HCT116 (cell line): ENCODE results near the gene ST3GAL3. TPM values are rescaled to one million over a fixed set of nuclear protein-coding genes. Genes with fewer than 3 reads are reported as not detected.

Source experiments
- ATAC-seq: fragments of 200-7000 bp; cut with Tn5 transposase; 2 replicates; pipeline ENCODE4 v1.9.1; 2020; ENCODE audit warnings: mild to moderate bottlenecking, moderate library complexity
- BruUV-seq: library from RNA; stranded (reverse); fragments of 400-500 nt; replicated peaks from 2 replicates; lab custom pipeline; 2021; lab: Mats Ljungman, UMichigan
- CTCF ChIA-PET: fragments of 300-600 bp; sonication (Branson Sonifier 250); formaldehyde crosslinking; loops from one replicate; lab custom pipeline; 2021; ENCODE audit warnings: antibody characterized with exemption; lab: Charles Lee
- POLR2A ChIA-PET: fragments of 300-600, 350-600 bp; sonication (Branson Sonifier 250); formaldehyde crosslinking; loops from one replicate; lab custom pipeline; 2021; ENCODE audit warnings: antibody characterized with exemption; lab: Charles Lee
- RAD21 ChIA-PET, 2 experiments: fragments of 300-600 bp; sonication (Branson Sonifier 250); formaldehyde crosslinking; loops; one replicate each; lab custom pipeline; 2023; ENCODE audit warnings: low total read pairs in 2 of 2; ENCODE audit not compliant: uncharacterized antibody in 2 of 2, unreplicated experiment in 2 of 2, low non-redundant PET in 1 of 2; lab: Charles Lee
- DNase-seq: peaks from one replicate; pipeline ENCODE4 v3.0.0-alpha.2; 2010; ENCODE audit warnings: low read depth, low spot score
- H2AFZ ChIP-seq: fragments of 200-600 bp; shearing (Covaris generic), sonication (generic); 2 replicates; pipeline ENCODE4 v1.6.1; 2017; ENCODE audit warnings: low read depth, mixed run types, mixed read lengths, antibody characterized with exemption, low read length; ENCODE audit not compliant: poor library complexity, severe bottlenecking
- H3K27ac ChIP-seq: 2 replicates; pipeline ENCODE4 v1.5.1; 2012; ENCODE audit warnings: low read depth, low read length
- H3K27me3 ChIP-seq: fragments of 200-600 bp; sonication (generic); 2 replicates; pipeline ENCODE4 v1.6.1; 2016; ENCODE audit warnings: mixed run types, low read length, mixed read lengths; ENCODE audit not compliant: insufficient read depth
- H3K36me3 ChIP-seq, 2 experiments: fragments of 200-500 bp in 1 of 2; fragments of 200-600 bp in 1 of 2; sonication (Bioruptor generic) in 1 of 2; sonication (generic) in 1 of 2; 2 replicates each; pipeline versions ENCODE4 v1.5.1 to v1.6.1; 2014 to 2016; ENCODE audit warnings: low read length in 2 of 2, inconsistent platforms in 1 of 2, mixed read lengths in 1 of 2, mixed run types in 1 of 2; ENCODE audit not compliant: insufficient read depth in 2 of 2, control insufficient read depth in 1 of 2
- H3K4me1 ChIP-seq, 2 experiments: fragments of 200-600 bp in 1 of 2; sonication (generic) in 1 of 2; 2 replicates each; pipeline versions ENCODE4 v1.5.1 to v1.6.1; 2012 to 2017; ENCODE audit warnings: low read length in 2 of 2, inconsistent platforms in 1 of 2, mild to moderate bottlenecking in 1 of 2, mixed read lengths in 1 of 2, mixed run types in 1 of 2, moderate library complexity in 1 of 2; ENCODE audit not compliant: insufficient read depth in 2 of 2, control insufficient read depth in 1 of 2
- H3K4me2 ChIP-seq: fragments of 200-600 bp; sonication (generic); 2 replicates; pipeline ENCODE4 v1.6.1; 2017; ENCODE audit warnings: mixed run types, low read length, mixed read lengths
- H3K4me3 ChIP-seq, 2 experiments: fragments of 200-600 bp in 1 of 2; sonication (generic) in 1 of 2; replicated peaks in 1 of 2; 2 replicates each; pipeline ENCODE4 v1.5.1; 2011 to 2016; ENCODE audit warnings: low read length in 2 of 2, control low read depth in 1 of 2, low read depth in 1 of 2, mild to moderate bottlenecking in 1 of 2, mixed read lengths in 1 of 2, mixed run types in 1 of 2
- H3K79me2 ChIP-seq: fragments of 200-600 bp; sonication (generic); 2 replicates; pipeline ENCODE4 v1.6.1; 2017; ENCODE audit warnings: mild to moderate bottlenecking, mixed run types, low read length, moderate library complexity, mixed read lengths; ENCODE audit not compliant: insufficient read depth
- H3K9ac ChIP-seq: fragments of 200-600 bp; sonication (generic); 2 replicates; pipeline ENCODE4 v1.6.1; 2016; ENCODE audit warnings: low read length, mixed read lengths
- H3K9me2 ChIP-seq: fragments of 200-600 bp; sonication (generic), shearing (Covaris generic); 2 replicates; pipeline ENCODE4 v1.6.1; 2017; ENCODE audit warnings: mixed run types, mild to moderate bottlenecking, moderate library complexity; ENCODE audit not compliant: insufficient read depth
- H3K9me3 ChIP-seq, 2 experiments: fragments of 200-500 bp in 1 of 2; fragments of 200-600 bp in 1 of 2; sonication (Bioruptor generic) in 1 of 2; sonication (generic) in 1 of 2; 2 replicates each; pipeline ENCODE4 v1.6.1; 2014 to 2017; ENCODE audit warnings: low read length in 2 of 2, mixed read lengths in 2 of 2, inconsistent platforms in 1 of 2, low read depth in 1 of 2, mild to moderate bottlenecking in 1 of 2, mixed run types in 1 of 2, moderate library complexity in 1 of 2; ENCODE audit not compliant: control insufficient read depth in 1 of 2, insufficient read depth in 1 of 2
- H4K20me1 ChIP-seq: fragments of 200-600 bp; sonication (generic), shearing (Covaris generic); 2 replicates; pipeline ENCODE4 v1.6.1; 2017; ENCODE audit warnings: mixed run types, mild to moderate bottlenecking, moderate library complexity; ENCODE audit not compliant: insufficient read depth
- CBX3 ChIP-seq: IDR thresholded peaks from 2 replicates; pipeline ENCODE4 v1.6.1; 2012; ENCODE audit warnings: low read depth
- CEBPB ChIP-seq: IDR thresholded peaks from 2 replicates; pipeline ENCODE4 v1.6.1; 2012; ENCODE audit warnings: low read depth
- EGR1 ChIP-seq: IDR thresholded peaks from 2 replicates; pipeline ENCODE4 v1.6.1; 2012; ENCODE audit warnings: low read depth
- ELF1 ChIP-seq: IDR thresholded peaks from 2 replicates; pipeline ENCODE4 v1.6.1; 2012; ENCODE audit warnings: low read depth, borderline replicate concordance
- MAX ChIP-seq: IDR thresholded peaks from 2 replicates; pipeline ENCODE4 v1.6.1; 2012
- POLR2A ChIP-seq: IDR thresholded peaks from 2 replicates; pipeline ENCODE4 v1.7.0; 2011; ENCODE audit warnings: borderline replicate concordance; ENCODE audit not compliant: insufficient read depth, insufficient read length; ENCODE audit errors: extremely low read depth
- POLR2AphosphoS5 ChIP-seq: IDR thresholded peaks from 2 replicates; pipeline ENCODE4 v1.6.1; 2011; ENCODE audit warnings: mild to moderate bottlenecking, low read depth, low read length, moderate library complexity
- RAD21 ChIP-seq: IDR thresholded peaks from 2 replicates; pipeline ENCODE4 v1.6.1; 2012; ENCODE audit warnings: low read depth, mild to moderate bottlenecking
- SIN3A ChIP-seq: IDR thresholded peaks from 2 replicates; pipeline ENCODE4 v1.6.1; 2012; ENCODE audit warnings: low read depth
- SP1 ChIP-seq: IDR thresholded peaks from 2 replicates; pipeline ENCODE4 v1.6.1; 2012; ENCODE audit warnings: low read depth
- SRF ChIP-seq: IDR thresholded peaks from 2 replicates; pipeline ENCODE4 v1.6.1; 2012; ENCODE audit warnings: low read depth
- TCF7L2 ChIP-seq: IDR thresholded peaks from 2 replicates; pipeline ENCODE4 v1.7.0; 2011; ENCODE audit warnings: borderline replicate concordance, inconsistent platforms; ENCODE audit not compliant: insufficient read depth, insufficient read length; ENCODE audit errors: extremely low read depth
- YY1 ChIP-seq: IDR thresholded peaks from 2 replicates; pipeline ENCODE4 v1.6.1; 2011; ENCODE audit warnings: low read length, low read depth, moderate library complexity, mild to moderate bottlenecking; ENCODE audit not compliant: insufficient replicate concordance; ENCODE audit errors: extremely low read depth
- ZBTB33 ChIP-seq: IDR thresholded peaks from 2 replicates; pipeline ENCODE4 v1.6.1; 2011; ENCODE audit warnings: mild to moderate bottlenecking, low read length, moderate library complexity; ENCODE audit not compliant: insufficient replicate concordance; ENCODE audit errors: extremely low read depth
- ZFX ChIP-seq: fragments of 450-650 bp; IDR thresholded peaks from 2 replicates; pipeline ENCODE4 v1.6.1; 2017
- ZNF274 ChIP-seq: fragments of 200-500 bp; sonication (Bioruptor generic); IDR thresholded peaks from 2 replicates; pipeline ENCODE4 v1.6.1; 2014; ENCODE audit warnings: mild to moderate bottlenecking, low read depth, low read length, inconsistent platforms
- intact Hi-C: fragments of 100-400 bp; cut with micrococcal nuclease; formaldehyde crosslinking; loops from 2 replicates; pipeline ENCODE4 v1.10.0; 2022
- total RNA-seq: library from RNA; stranded (reverse); gene quantifications from one replicate; pipeline ENCODE4 v1.2.1, GENCODE V29; 2021; ENCODE audit not compliant: unreplicated experiment
- TF ChIP-seq, protein P1 (sequence below): IDR thresholded peaks from 2 replicates; pipeline ENCODE4 v1.6.1; 2012

The ST3GAL3 gene
- total RNA-seq, 1 experiment from 2014 or later = 7.2 TPM

DNA sequence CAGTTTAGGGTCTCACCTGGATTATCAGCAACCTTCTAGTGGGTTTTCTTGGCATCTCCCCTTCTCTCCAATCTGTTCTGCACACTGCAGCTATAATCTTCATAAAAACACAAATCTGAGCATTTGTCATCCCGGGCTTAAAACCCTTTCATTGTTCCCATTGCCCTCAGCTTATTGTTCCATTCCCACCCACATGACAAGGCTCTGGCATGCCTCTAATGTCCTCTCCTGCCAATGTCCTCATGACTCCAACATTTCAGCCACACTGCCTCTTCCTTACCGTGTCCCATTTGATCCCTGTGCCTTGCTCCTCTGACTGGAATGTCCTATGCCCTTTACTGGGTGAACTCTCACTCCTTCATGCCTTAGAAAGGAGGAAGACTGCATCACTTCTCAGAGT, 255.0 kb downstream of the ST3GAL3 start:
- no peak overlapping the region for H3K4me2 ChIP-seq
- peaks cover 0 to 4% of the 10 kb centered on the region in 2 experiments; a peak in 2 of 4 replicates for H3K36me3 ChIP-seq
- no peaks in the 10 kb centered on the region for H3K79me2 ChIP-seq
- POLR2A ChIA-PET = no interaction called here
- no peaks in the 10 kb centered on the region for H3K4me1 ChIP-seq
- H3K9ac ChIP-seq = no peak overlapping the region
- CTCF ChIA-PET = no interaction called here
- no peak overlapping the region for H3K27ac ChIP-seq
- BruUV-seq = no TSS peak
- ATAC-seq = no peak
- intact Hi-C loops = no loop called here
- no peaks in the 10 kb centered on the region for H3K9me2 ChIP-seq
- no peak overlapping the region for H3K4me3 ChIP-seq
- RAD21 ChIA-PET = no interaction called here
- no peaks in the 10 kb centered on the region for H3K27me3 ChIP-seq
- no peak overlapping the region for H2AFZ ChIP-seq
- TF ChIP-seq MAX (no peak), POLR2AphosphoS5 (no peak), CBX3 (no peak)
- DNase-seq = no peak
- H3K9me3 ChIP-seq = no peaks in the 10 kb centered on the region
- H4K20me1 ChIP-seq = no peaks in the 10 kb centered on the region

DNA sequence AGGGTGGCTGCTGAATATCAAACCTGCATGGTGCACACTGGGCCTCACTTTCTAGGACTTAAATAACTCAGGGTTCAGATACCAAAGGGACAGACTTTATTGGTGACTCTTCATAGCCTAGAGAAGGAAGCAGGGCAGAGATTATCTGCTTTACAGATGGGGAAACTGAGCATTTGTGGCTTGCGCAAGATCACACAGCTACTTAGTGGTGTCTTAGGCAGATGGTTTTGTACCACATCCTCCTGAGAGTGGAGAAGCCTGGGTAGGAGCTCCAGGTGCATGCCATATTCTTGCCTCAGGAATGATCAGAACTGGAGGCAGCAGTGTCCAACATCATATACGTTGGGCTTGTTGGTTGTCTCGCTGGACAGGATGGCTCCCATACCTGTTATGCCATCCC, 255.7 kb downstream of the ST3GAL3 start:
- H3K36me3 ChIP-seq = peaks cover 0 to 3% of the 10 kb centered on the region in 2 experiments; a peak in 2 of 4 replicates
- H4K20me1 ChIP-seq = no peaks in the 10 kb centered on the region
- H3K27ac ChIP-seq = no peak overlapping the region
- DNase-seq (no peak), ATAC-seq (no peak)
- POLR2A ChIA-PET = no interaction called here
- H2AFZ ChIP-seq = no peak overlapping the region
- no TSS peak for BruUV-seq
- H3K27me3 ChIP-seq = no peaks in the 10 kb centered on the region
- no peaks in the 10 kb centered on the region for H3K79me2 ChIP-seq
- no peak overlapping the region for H3K4me2 ChIP-seq
- RAD21 ChIA-PET = no interaction called here
- intact Hi-C loops = no loop called here
- H3K9me2 ChIP-seq = no peaks in the 10 kb centered on the region
- H3K4me3 ChIP-seq = no peak overlapping the region
- CTCF ChIA-PET = no interaction called here
- TF ChIP-seq RAD21 (no peak), ELF1 (no peak), YY1 (no peak), ZNF274 (no peak), TCF7L2 (no peak), SP1 (no peak), SRF (no peak), ZFX (no peak), SIN3A (no peak), ZBTB33 (no peak), CEBPB (no peak), POLR2A (no peak), EGR1 (no peak)
- TF ChIP-seq, protein P1, sequence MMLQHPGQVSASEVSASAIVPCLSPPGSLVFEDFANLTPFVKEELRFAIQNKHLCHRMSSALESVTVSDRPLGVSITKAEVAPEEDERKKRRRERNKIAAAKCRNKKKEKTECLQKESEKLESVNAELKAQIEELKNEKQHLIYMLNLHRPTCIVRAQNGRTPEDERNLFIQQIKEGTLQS = no peak
- no peaks in the 10 kb centered on the region for H3K4me1 ChIP-seq
- H3K9ac ChIP-seq = no peak overlapping the region
- H3K9me3 ChIP-seq = no peaks in the 10 kb centered on the region
